OCI-LY7 (cell line): ENCODE data around the gene EFCAB11. TPM values are rescaled to one million over a fixed set of nuclear protein-coding genes. Genes with fewer than 3 reads are reported as not detected.

Experiments used
- BruUV-seq: library from RNA; stranded (reverse); fragments of 400-500 nt; replicated peaks from 2 replicates; lab custom pipeline; 2021; lab: Mats Ljungman, UMichigan
- CTCF ChIA-PET: fragments of 300-600 bp; sonication (Branson Sonifier 250); formaldehyde crosslinking; loops from one replicate; lab custom pipeline; 2022; ENCODE audit warnings: antibody characterized with exemption; ENCODE audit not compliant: unreplicated experiment; lab: Charles Lee
- POLR2A ChIA-PET: fragments of 300-600 bp; sonication (Branson Sonifier 250); formaldehyde crosslinking; loops from one replicate; lab custom pipeline; 2022; ENCODE audit warnings: antibody characterized with exemption; lab: Charles Lee
- DNase-seq: peaks from one replicate; pipeline ENCODE4 v3.0.0-alpha.2; 2015; ENCODE audit warnings: low spot score
- H2AFZ ChIP-seq: fragments of 200-600 bp; sonication (generic), shearing (Covaris generic); 2 replicates; pipeline ENCODE4 v1.6.1; 2014; ENCODE audit warnings: mild to moderate bottlenecking, antibody characterized with exemption, low read length, moderate library complexity
- H3K27ac ChIP-seq: fragments of 200-600 bp; sonication (generic); 2 replicates; pipeline ENCODE4 v1.5.1; 2014; ENCODE audit warnings: mixed run types, low read depth, mild to moderate bottlenecking, moderate library complexity, low read length, inconsistent platforms; ENCODE audit not compliant: poor library complexity, severe bottlenecking
- H3K36me3 ChIP-seq: fragments of 200-600 bp; sonication (generic); 2 replicates; pipeline ENCODE4 v1.6.1; 2014; ENCODE audit warnings: mild to moderate bottlenecking, antibody characterized with exemption, low read length, moderate library complexity, mixed read lengths; ENCODE audit not compliant: insufficient read depth
- H3K4me1 ChIP-seq: fragments of 200-600 bp; sonication (generic); 2 replicates; pipeline ENCODE4 v1.5.1; 2014; ENCODE audit warnings: mild to moderate bottlenecking, low read length; ENCODE audit not compliant: insufficient read depth, poor library complexity, severe bottlenecking
- H3K4me2 ChIP-seq: fragments of 200-600 bp; sonication (generic); 2 replicates; pipeline ENCODE4 v1.6.1; 2014; ENCODE audit warnings: mild to moderate bottlenecking, low read length
- H3K4me3 ChIP-seq: fragments of 200-600 bp; sonication (generic); 2 replicates; pipeline ENCODE4 v1.5.1; 2014; ENCODE audit warnings: mild to moderate bottlenecking, low read depth, low read length; ENCODE audit not compliant: poor library complexity, severe bottlenecking
- H3K79me2 ChIP-seq: fragments of 200-600 bp; sonication (generic); 2 replicates; pipeline ENCODE4 v1.6.1; 2016; ENCODE audit warnings: low read depth, mild to moderate bottlenecking, low read length, moderate library complexity, mixed read lengths; ENCODE audit not compliant: insufficient read depth
- H3K9me2 ChIP-seq: fragments of 200-600 bp; sonication (generic); 2 replicates; pipeline ENCODE4 v1.6.1; 2016; ENCODE audit warnings: mild to moderate bottlenecking, low read length, mixed read lengths; ENCODE audit not compliant: insufficient read depth
- H3K9me3 ChIP-seq: fragments of 200-600 bp; sonication (generic); 2 replicates; pipeline ENCODE4 v1.6.1; 2014; ENCODE audit warnings: mild to moderate bottlenecking, mixed run types, low read length, mixed read lengths
- H4K20me1 ChIP-seq: fragments of 200-600 bp; sonication (generic); 2 replicates; pipeline ENCODE4 v1.6.1; 2014; ENCODE audit warnings: mild to moderate bottlenecking, antibody characterized with exemption, low read length, moderate library complexity, mixed read lengths; ENCODE audit not compliant: insufficient read depth
- EZH2phosphoT487 ChIP-seq: fragments of 200-600 bp; sonication (generic); IDR thresholded peaks from 2 replicates; pipeline ENCODE4 v1.6.1; 2018; ENCODE audit warnings: low read depth, borderline replicate concordance, mild to moderate bottlenecking, mixed run types, antibody characterized with exemption, low read length, moderate library complexity, mixed read lengths
- intact Hi-C: fragments of 100-400 bp; cut with micrococcal nuclease; formaldehyde crosslinking; loops from one replicate; pipeline ENCODE4 v1.10.0; 2022; ENCODE audit not compliant: unreplicated experiment
- total RNA-seq, 2 experiments: library from RNA; depleted of rRNA in 1 of 2; stranded (reverse); fragments of >200 nt in 1 of 2; shearing (Covaris generic) in 1 of 2; gene quantifications; 2 replicates each; pipeline ENCODE4 v1.2.3, GENCODE V29; 2014 to 2022
- TF ChIP-seq, protein P1 (sequence below): fragments of 200-600 bp; sonication (generic); conservative IDR thresholded peaks from 2 replicates; pipeline ENCODE4 v1.5.1; 2014; ENCODE audit warnings: mild to moderate bottlenecking, antibody characterized with exemption, low read length, moderate library complexity, mixed read lengths

The EFCAB11 gene
- total RNA-seq, 2 experiments from 2014 or later = 9.3 to 29.5 TPM

DNA sequence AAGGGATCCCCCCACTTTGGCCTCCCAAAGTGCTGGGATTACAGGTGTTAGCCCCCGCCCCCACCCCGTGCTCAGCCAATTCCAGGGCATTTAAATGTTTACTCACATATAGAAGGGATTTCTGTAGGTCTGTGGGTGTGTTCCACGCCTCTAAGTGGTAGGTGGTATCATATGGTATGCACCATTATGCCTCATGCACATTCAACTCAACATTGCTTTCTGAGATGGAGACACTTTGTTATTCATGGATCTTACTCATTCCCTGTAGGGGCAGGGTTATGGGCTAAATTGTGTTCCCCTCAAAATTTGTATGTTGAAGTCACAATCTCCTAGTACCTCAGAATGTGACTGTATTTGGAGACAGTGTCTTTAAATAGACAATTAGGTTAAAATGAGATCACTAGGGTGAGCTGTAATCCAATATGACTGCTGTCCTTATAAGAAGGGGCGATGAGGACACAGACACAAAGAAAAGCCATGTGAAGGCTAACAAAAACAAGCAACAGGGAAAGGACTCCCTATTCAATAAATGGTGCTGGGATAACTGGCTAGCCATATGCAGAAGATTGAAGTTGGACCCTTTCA, 200.6 kb downstream of the EFCAB11 start:
- intact Hi-C loops = no loop called here
- Histone ChIP-seq H2AFZ (no peak overlapping the region), H3K9me3 (no peaks in the 10 kb centered on the region), H4K20me1 (no peaks in the 10 kb centered on the region), H3K79me2 (no peaks in the 10 kb centered on the region), H3K36me3 (no peaks in the 10 kb centered on the region), H3K9me2 (no peaks in the 10 kb centered on the region), H3K4me1 (no peaks in the 10 kb centered on the region), H3K4me2 (no peak overlapping the region), H3K4me3 (no peak overlapping the region), H3K27ac (no peak overlapping the region)
- ChIA-PET CTCF (no interaction called here), POLR2A (interaction anchor here (0.6 kb wide), 2 partner anchors 139 to 149 kb away, joined by 6 read pairs; no protein-coding TSS in a partner anchor)
- TF ChIP-seq EZH2phosphoT487 = no peak
- TF ChIP-seq, protein P1, sequence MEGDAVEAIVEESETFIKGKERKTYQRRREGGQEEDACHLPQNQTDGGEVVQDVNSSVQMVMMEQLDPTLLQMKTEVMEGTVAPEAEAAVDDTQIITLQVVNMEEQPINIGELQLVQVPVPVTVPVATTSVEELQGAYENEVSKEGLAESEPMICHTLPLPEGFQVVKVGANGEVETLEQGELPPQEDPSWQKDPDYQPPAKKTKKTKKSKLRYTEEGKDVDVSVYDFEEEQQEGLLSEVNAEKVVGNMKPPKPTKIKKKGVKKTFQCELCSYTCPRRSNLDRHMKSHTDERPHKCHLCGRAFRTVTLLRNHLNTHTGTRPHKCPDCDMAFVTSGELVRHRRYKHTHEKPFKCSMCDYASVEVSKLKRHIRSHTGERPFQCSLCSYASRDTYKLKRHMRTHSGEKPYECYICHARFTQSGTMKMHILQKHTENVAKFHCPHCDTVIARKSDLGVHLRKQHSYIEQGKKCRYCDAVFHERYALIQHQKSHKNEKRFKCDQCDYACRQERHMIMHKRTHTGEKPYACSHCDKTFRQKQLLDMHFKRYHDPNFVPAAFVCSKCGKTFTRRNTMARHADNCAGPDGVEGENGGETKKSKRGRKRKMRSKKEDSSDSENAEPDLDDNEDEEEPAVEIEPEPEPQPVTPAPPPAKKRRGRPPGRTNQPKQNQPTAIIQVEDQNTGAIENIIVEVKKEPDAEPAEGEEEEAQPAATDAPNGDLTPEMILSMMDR = no peak
- BruUV-seq = no TSS peak
- no peak for DNase-seq

DNA sequence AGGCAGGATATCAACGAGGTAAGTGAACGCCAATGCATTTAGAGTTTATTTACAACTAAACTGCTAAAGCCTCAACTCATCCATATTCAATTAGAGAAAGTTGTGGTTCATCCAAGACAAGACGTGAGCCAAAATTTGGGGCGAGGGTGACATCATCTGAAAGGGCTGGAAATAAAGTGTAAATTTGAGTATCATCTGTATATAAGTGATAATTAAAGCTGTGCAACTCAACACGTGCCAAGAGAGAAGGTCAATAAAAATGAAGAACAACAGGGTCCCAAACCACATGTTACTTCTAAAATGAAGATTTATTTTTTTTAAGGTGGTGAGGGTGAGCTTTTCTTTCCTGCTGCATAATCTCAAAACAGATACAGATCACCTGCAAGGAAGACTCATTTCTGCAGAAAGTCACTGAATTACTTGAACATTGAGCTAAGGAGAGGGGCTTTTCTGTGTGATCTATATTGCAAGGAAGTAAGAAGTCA, 203.6 kb downstream of the EFCAB11 start:
- DNase-seq = no peak
- no peaks in the 10 kb centered on the region for H3K36me3 ChIP-seq
- POLR2A ChIA-PET = interaction anchor here (0.9 kb wide), 1 partner anchor 10 kb away, joined by 3 read pairs; no protein-coding TSS in a partner anchor
- TF ChIP-seq, protein P1 = no peak
- TF ChIP-seq EZH2phosphoT487 = no peak
- no peaks in the 10 kb centered on the region for H3K9me2 ChIP-seq
- no peak overlapping the region for H2AFZ ChIP-seq
- no peaks in the 10 kb centered on the region for H3K9me3 ChIP-seq
- no peak overlapping the region for H3K4me3 ChIP-seq
- no peaks in the 10 kb centered on the region for H4K20me1 ChIP-seq
- intact Hi-C loops = no loop called here
- no peak overlapping the region for H3K27ac ChIP-seq
- H3K4me1 ChIP-seq = no peaks in the 10 kb centered on the region
- CTCF ChIA-PET = interaction anchor here (0.7 to 1.0 kb wide), 2 partner anchors 21 to 30 kb away, joined by 3 read pairs; no protein-coding TSS in a partner anchor
- no peaks in the 10 kb centered on the region for H3K79me2 ChIP-seq
- no peak overlapping the region for H3K4me2 ChIP-seq
- no TSS peak for BruUV-seq

DNA sequence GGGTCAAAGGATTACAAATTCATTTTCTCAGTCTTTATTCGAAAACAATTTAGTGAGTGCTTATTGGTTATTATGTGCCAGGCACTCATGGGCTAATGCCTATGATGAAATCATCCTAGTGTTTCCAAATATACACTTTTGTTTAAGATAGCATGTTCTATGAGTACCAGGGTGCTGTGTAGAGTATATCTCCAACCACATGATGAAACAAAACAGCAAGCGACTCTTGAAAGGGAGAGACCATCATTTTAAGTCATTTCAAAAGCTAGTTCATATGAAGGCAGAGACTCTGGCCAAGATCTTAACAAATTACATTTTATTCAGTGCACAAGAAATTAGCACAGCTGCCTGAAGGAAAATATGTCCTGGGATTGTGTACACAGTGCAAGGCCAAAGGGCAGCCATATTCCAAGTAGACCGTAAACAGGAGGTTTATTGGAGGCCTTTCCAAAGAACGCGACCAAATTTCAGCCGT, 204.2 kb downstream of the EFCAB11 start:
- intact Hi-C loops = no loop called here
- no peaks in the 10 kb centered on the region for H3K79me2 ChIP-seq
- no peak for DNase-seq
- no peaks in the 10 kb centered on the region for H4K20me1 ChIP-seq
- H3K4me3 ChIP-seq = no peak overlapping the region
- H3K4me2 ChIP-seq = no peak overlapping the region
- no peaks in the 10 kb centered on the region for H3K9me3 ChIP-seq
- ChIA-PET CTCF (no interaction called here), POLR2A (no interaction called here)
- no peaks in the 10 kb centered on the region for H3K36me3 ChIP-seq
- H2AFZ ChIP-seq = no peak overlapping the region
- H3K4me1 ChIP-seq = no peaks in the 10 kb centered on the region
- no peak overlapping the region for H3K27ac ChIP-seq
- no peak for TF ChIP-seq EZH2phosphoT487
- no TSS peak for BruUV-seq
- no peaks in the 10 kb centered on the region for H3K9me2 ChIP-seq
